ENCODE data around the gene CABCOCO1.

DNA sequence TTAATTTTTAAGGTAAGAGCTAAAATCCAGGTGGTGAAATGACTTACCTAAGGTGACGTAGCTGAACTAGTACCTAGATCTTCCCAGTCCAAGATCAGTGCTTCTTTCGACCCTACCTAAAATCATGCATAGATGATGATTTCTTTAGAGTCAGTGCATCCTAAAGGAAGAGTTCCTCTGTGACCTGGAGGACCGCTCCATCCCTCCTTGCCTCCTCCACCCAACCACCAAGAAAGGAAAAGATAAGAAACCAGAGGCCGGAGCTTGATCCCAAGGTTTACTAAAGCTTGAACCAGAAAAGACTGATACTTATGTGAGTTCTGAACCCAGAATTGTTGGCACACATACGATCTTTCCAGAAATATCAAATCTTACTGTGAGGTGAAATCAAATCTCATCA lies 101.8 kb downstream of the CABCOCO1 start:
- TF ChIP-seq, protein P1, sequence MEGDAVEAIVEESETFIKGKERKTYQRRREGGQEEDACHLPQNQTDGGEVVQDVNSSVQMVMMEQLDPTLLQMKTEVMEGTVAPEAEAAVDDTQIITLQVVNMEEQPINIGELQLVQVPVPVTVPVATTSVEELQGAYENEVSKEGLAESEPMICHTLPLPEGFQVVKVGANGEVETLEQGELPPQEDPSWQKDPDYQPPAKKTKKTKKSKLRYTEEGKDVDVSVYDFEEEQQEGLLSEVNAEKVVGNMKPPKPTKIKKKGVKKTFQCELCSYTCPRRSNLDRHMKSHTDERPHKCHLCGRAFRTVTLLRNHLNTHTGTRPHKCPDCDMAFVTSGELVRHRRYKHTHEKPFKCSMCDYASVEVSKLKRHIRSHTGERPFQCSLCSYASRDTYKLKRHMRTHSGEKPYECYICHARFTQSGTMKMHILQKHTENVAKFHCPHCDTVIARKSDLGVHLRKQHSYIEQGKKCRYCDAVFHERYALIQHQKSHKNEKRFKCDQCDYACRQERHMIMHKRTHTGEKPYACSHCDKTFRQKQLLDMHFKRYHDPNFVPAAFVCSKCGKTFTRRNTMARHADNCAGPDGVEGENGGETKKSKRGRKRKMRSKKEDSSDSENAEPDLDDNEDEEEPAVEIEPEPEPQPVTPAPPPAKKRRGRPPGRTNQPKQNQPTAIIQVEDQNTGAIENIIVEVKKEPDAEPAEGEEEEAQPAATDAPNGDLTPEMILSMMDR (IDR thresholded peaks at IDR 0.05): no peak
- no peak for TF ChIP-seq EZH2 (IDR thresholded peaks at IDR 0.05)
- TF ChIP-seq EZH2phosphoT487 (IDR thresholded peaks at IDR 0.05): no peak

Data from neural progenitor cell (in vitro differentiated cells).